Breast epithelium (tissue), 3 donors: ENCODE measurements around the gene CCDC92.

Source experiments
- POLR2A ChIP-seq: fragments of 450-650 bp; IDR thresholded peaks from one replicate; pipeline ENCODE4 v1.6.1; 2016; ENCODE audit warnings: antibody characterized with exemption, mild to moderate bottlenecking, moderate library complexity
- POLR2AphosphoS5 ChIP-seq, 3 donors: sonication (generic); formaldehyde crosslinking; IDR thresholded peaks; one replicate each; pipeline ENCODE4 v1.6.1; 2017; ENCODE audit warnings: antibody characterized with exemption in 3 of 3
- TF ChIP-seq, protein P1 (sequence below), 3 donors: fragments of 450-650 bp; IDR thresholded peaks; one replicate each; pipeline ENCODE4 v1.5.1; 2016 to 2017; ENCODE audit warnings: antibody characterized with exemption in 3 of 3, mild to moderate bottlenecking in 3 of 3, moderate library complexity in 3 of 3

DNA sequence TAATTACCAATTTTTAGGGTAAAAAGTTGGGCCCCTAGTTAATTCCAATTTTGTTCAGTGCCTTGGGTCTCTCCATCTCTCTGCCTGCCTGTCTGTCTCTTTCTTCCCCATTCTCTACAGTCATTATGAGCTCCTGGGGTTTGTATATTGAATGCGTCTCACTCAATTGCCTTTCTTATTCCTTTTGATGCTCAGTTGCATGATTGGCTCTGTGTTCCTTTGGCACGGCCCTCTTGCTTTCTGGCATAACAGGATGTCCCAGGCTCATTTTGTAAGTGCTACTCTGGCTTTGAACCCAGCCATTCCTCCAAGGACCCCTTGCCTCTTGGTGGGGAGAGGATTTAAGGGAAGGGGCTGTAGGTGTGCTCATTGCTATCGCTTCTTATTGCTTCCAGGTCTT, 36.0 kb upstream of the CCDC92 start:
- TF ChIP-seq, protein P1, sequence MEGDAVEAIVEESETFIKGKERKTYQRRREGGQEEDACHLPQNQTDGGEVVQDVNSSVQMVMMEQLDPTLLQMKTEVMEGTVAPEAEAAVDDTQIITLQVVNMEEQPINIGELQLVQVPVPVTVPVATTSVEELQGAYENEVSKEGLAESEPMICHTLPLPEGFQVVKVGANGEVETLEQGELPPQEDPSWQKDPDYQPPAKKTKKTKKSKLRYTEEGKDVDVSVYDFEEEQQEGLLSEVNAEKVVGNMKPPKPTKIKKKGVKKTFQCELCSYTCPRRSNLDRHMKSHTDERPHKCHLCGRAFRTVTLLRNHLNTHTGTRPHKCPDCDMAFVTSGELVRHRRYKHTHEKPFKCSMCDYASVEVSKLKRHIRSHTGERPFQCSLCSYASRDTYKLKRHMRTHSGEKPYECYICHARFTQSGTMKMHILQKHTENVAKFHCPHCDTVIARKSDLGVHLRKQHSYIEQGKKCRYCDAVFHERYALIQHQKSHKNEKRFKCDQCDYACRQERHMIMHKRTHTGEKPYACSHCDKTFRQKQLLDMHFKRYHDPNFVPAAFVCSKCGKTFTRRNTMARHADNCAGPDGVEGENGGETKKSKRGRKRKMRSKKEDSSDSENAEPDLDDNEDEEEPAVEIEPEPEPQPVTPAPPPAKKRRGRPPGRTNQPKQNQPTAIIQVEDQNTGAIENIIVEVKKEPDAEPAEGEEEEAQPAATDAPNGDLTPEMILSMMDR (IDR thresholded peaks at IDR 0.05) = no peak
- TF ChIP-seq POLR2A (no peak), POLR2AphosphoS5 (IDR thresholded peaks at IDR 0.05) (no peak)
